ENCODE results near the gene LAMP5. TPM values are rescaled to one million over a fixed set of nuclear protein-coding genes. Genes with fewer than 3 reads are reported as not detected.

The LAMP5 gene
- total RNA-seq, 4 donors from 2014 or later, result not detected

- no peak for ATAC-seq (ENCODE audit: low FRiP score)
- no peak for TF ChIP-seq CTCF (IDR thresholded peaks at IDR 0.05)
- DNase-seq (ENCODE audit: low spot score), result no peak
Measured at GRCh38 chr20:9572670-9573069, 58.3 kb downstream of the LAMP5 start.

GRCh38 chr20:9573335-9574151 is 59.2 kb downstream of the LAMP5 start:
- DNase-seq (ENCODE audit: low spot score), result no peak
- TF ChIP-seq CTCF (IDR thresholded peaks at IDR 0.05), result no peak
- ATAC-seq (ENCODE audit: low FRiP score), result no peak

GRCh38 chr20:9574181-9574580 is 59.8 kb downstream of the LAMP5 start:
- no peak for ATAC-seq (ENCODE audit: low FRiP score)
- TF ChIP-seq CTCF (IDR thresholded peaks at IDR 0.05), result no peak

GRCh38 chr20:9574776-9575175 is 60.4 kb downstream of the LAMP5 start:
- DNase-seq (ENCODE audit: low spot score), result no peak
- no peak for TF ChIP-seq CTCF (IDR thresholded peaks at IDR 0.05)
- no peak for ATAC-seq (ENCODE audit: low FRiP score)

More at GRCh38 chr20:9574181-9574580, 59.8 kb downstream of the LAMP5 start:
- DNase-seq (ENCODE audit: low spot score), result no peak

GRCh38 chr20:9575836-9576235 is 61.4 kb downstream of the LAMP5 start:
- DNase-seq (ENCODE audit: low spot score), result no peak
- ATAC-seq (ENCODE audit: low FRiP score), result no peak
- no peak for TF ChIP-seq CTCF (IDR thresholded peaks at IDR 0.05)

- ATAC-seq (ENCODE audit: low FRiP score), result no peak
- TF ChIP-seq CTCF (IDR thresholded peaks at IDR 0.05), result no peak
- DNase-seq (ENCODE audit: low spot score), result no peak
Measured at GRCh38 chr20:9576695-9577094, 62.3 kb downstream of the LAMP5 start.

GRCh38 chr20:9577397-9577796 is 63.0 kb downstream of the LAMP5 start:
- TF ChIP-seq CTCF (IDR thresholded peaks at IDR 0.05), result no peak

More at GRCh38 chr20:9577397-9577796, 63.0 kb downstream of the LAMP5 start:
- ATAC-seq (ENCODE audit: low FRiP score) (no peak), DNase-seq (ENCODE audit: low spot score) (no peak)

Measured in omental fat pad (tissue), 4 donors.